Stimulated activated naive CD8-positive, alpha-beta T cell treated with anti-CD3 and anti-CD28 coated beads, Interleukin-15, Interleukin-2, amounts not matched to agents 100 U/mL and 50 U/mL, for 24 hours (primary cell): Measurements from ENCODE around the gene LTBP2.
A peak's percentile ranks its signal among the peaks of the same experiment; 100 is the strongest.

Source experiments
- ATAC-seq: fragments of 150-1000 bp; cut with Tn5 transposase; one replicate; pipeline ENCODE4 v1.10.0; 2021
- DNase-seq: peaks from one replicate; pipeline ENCODE4 v3.0.0; 2021

The LTBP2 gene

DNA sequence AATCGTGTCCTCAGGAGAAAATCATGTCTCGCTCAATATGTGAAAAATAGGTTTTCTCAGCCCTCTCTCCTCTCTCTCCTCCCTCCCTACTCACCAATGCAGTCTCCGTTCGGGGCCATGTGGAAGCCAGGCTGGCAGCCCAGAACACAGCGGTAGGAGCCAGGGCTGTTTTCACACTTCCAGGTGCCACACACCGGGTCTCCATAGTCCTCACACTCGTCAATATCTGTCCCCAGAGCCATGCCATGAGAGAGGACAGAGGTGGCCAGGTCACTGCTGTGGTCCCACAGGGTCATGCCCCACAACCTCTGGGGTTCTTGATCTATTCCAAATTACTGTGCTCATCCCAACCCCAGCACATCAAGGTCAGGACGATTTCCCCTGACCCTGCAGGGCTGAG is 105.0 kb downstream of the LTBP2 start:
- DNase-seq (no peak), ATAC-seq (no peak)

DNA sequence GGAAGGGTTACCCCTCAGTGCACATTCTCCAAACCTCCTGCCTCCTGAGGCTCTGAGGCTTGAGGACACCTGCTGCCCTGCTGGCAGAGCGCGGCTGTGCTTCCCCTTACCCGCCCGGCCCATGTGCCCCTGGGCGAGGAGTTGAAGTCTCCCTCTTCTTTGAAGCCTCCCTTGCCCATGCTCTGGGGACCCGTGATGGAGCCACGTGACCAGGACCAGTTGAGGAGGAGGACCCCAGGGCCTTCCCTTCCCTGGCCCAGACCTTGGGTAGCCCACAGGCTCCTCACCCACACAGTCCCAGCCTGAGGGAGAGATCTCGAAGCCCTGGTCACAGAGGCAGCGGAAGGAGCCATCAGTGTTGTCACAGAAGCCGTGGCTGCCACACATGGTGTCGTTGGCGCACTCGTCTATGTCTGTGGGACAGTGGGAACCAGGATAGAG is 105.6 kb downstream of the LTBP2 start:
- DNase-seq = no peak

GRCh38 chr14:74505831-74506230 is 106.2 kb downstream of the LTBP2 start:
- ATAC-seq (no peak), DNase-seq (no peak)

More for the DNA sequence above, 105.6 kb downstream of the LTBP2 start:
- no peak for ATAC-seq

DNA sequence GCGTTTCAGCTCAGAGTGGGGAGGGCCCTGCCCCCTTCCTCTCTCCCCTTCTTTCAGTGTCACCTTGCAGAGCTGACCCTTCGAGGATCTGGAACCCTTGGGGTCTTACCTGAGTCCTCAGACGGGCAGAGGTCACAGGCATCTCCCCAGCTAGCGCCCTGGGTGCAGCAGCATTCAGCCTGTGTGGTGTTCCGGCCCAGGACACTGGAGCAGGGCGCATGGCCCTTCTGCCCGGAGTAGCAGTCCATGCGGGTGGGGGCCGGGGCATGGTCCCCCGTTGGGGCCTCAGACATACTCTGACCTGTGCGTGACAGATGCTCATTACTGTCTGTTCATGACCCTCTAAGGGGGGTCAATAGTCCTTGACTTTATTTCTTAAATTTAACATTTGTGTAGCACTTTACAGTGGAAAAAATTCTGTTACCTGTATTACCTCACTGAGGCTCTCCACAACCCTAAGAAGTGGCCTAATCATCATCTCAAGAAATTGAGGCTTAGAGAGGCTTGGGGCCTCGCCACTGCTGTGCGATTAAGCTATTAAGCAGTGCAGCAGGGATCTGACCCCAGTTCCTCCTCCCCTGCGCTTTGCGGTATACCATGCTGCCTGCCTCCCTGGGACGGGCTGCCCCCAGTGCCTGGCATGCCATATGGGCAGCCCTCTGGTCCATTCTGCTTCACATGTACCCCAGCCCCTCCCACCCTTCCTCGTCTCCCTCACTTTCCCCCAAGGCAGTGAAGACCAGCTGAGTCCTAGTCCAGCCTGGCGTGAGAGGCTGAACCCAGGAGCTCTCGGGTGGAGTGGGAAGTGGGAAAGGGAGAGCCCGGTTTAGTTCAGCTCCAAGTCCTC is 106.9 kb downstream of the LTBP2 start:
- DNase-seq (no peak), ATAC-seq (no peak)

DNA sequence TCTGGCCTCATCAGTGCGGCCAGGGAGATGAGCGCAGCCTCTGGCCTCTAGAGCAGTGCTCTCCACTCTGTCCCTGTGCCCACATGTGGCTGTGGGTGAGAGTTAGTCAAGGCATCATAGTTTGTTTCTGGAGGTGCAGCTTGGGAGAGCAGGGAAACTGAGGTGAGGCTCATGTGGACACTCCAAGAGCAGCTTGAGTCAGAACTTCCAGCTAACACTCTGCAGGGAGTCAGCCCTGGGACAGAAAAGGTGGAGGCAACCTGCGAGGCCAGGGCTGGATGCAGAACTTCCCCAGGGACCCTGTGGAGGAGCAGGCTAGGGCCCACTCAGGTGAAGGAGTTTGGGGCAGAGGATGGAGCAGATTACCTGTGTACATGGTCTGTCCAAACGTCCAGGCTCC is 107.6 kb downstream of the LTBP2 start:
- ATAC-seq (no peak), DNase-seq (no peak)

GRCh38 chr14:74503938-74504335 is 108.1 kb downstream of the LTBP2 start:
- ATAC-seq (no peak), DNase-seq (no peak)

DNA sequence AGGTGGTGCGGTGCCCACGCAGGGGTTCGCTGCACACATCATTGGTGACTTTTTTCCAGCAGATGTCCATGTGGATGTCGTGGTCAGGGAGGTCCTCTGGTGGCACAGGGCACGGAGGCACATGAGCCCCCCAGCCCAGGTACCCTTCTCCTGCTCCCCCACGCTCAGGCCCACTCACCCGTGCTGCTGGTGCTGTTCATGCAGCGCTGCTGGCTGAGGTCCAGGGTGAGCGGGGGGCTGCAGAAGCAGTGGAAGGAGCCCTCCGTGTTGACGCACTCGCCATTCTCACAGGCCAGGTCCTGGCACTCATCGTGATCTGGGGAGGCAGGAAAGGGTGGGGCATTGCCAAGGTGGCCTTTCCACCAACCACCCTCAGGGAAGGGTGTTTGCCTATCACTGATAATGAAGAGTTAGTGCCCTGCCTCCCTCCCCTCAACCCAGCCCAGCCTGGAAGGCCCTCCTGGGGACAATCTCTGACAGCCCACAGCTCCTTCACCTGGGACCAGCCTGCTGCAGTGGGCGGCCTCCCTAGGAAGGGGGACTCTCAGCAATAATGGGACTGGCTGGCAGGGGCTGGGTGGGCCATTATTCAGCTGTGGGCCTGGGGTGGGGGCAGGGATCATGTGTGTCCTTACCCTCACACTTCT is 108.6 kb downstream of the LTBP2 start:
- ATAC-seq (no peak), DNase-seq (no peak)

GRCh38 chr14:74502236-74503019 is 109.6 kb downstream of the LTBP2 start:
- ATAC-seq (no peak), DNase-seq (no peak)

GRCh38 chr14:74501691-74502090 is 110.3 kb downstream of the LTBP2 start:
- DNase-seq = no peak

GRCh38 chr14:74501135-74501614 is 110.9 kb downstream of the LTBP2 start:
- no peak for DNase-seq
- ATAC-seq = no peak

More at GRCh38 chr14:74501691-74502090, 110.3 kb downstream of the LTBP2 start:
- no peak for ATAC-seq

DNA sequence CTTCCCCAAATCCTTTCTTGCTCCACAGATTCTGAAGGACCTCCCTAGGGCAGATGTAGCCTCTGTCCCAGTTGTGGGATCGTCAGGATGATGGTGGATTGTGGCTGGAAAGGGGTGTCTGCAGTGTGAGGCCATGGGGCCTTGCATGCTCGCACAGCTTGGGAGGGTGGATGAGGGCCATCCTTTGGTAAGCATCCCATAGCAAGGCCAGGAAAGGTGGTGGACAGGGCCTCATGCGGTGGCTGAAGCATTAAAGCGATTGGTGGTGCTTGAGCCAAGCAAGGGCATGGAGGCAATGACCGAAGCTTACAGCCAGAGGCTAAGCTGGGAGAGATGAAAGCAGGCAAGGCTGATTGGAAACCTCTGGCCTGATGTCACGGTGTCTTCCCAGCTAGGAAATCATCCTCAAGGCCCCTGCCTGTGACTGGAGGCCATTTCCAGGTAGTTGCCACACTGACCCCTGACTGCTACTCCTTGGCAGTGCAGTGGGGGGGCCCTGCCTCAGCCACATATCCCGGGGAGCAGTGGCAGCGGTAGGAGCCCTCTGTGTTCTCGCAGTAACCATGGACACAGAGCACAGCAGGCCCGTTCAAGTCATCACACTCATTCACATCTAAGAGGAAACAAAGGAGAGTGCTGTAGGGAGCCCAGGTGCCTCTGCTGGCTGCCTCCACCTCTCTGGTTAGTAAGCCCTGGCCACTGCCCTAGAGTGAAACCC is 111.5 kb downstream of the LTBP2 start:
- ATAC-seq = no peak
- DNase-seq = no peak

DNA sequence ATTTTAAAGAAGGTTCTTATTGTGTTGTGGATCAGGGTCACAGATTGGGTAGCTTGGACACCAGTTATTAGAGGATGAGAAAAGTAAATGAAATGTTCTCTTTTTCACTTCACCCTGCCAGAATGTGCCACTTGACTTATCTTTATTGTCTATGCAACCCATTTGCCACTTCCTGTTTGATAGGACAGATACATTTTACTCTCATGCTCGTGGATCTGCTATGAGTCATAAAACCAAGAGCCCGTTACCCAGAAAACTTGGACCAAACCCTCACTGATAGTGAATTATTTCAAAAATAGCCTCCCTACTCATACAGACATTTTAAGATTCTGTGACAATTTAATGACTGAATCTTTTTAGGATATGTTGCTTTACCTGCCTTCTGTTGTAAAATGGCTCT is 116.7 kb downstream of the LTBP2 start:
- DNase-seq (no peak), ATAC-seq (no peak)

DNA sequence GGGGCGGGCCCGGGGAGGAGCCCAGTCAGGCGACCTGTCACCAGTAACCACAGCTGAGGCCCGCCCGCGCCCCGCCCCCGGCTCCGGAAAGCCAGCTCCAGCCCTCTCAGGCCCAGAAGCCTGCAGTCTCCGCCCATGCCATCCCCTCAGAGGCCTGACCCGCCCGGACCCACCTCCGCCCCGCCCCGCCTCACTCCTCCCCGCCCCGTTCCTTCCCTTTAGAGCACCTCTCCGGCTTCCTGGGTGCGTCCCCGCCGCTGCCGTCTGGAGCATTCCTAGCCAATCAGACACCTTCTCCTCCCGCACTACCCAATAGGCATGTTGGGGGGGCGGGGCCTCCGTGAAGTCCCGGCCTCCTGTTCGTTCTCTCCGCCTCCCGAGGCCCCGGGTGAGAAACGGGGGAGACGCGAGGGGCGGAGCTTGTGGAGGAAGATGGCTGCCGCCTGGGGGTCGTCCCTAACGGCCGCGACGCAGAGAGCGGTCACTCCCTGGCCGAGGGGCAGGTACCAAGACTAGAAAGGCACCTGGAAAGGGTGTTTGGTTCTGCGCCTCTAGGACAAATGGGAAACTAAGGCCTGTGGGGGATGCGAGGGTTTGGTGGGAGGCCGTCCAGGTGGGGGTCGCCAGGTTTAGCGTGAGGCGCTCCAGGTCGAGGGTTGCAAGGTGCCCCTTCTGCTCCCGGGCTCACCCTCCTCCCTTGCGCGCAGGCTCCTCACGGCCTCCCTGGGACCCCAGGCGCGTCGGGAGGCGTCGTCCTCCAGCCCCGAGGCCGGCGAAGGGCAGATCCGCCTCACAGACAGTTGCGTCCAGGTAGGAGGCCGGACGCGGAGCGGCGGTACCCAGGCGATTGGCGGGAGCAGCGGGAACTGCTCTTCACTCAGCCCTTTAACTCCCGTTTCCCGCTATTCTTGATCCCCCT is 118.4 kb downstream of the LTBP2 start, which contains the start of gene ISCA2:
Gene ISCA2, plus strand, starts transcription at position 423 of the 919 bp plus-strand sequence. Its CDS starts 10 bp downstream, at position 433.
- ATAC-seq = peak; percentile 97

GRCh38 chr14:74492776-74493342 is 119.2 kb downstream of the LTBP2 start, which contains the start of gene NPC2:
TSS of gene NPC2 (minus strand) at chr14:74493305. CDS start at chr14:74493274, 31 bp downstream.
- no peak for DNase-seq
- ATAC-seq = no peak

More for the DNA sequence above, 118.4 kb downstream of the LTBP2 start, which contains the start of gene ISCA2:
- DNase-seq = peak; percentile 100

- ATAC-seq (no peak), DNase-seq (no peak)
Observed at GRCh38 chr14:74491956-74492775, 119.9 kb downstream of the LTBP2 start.

DNA sequence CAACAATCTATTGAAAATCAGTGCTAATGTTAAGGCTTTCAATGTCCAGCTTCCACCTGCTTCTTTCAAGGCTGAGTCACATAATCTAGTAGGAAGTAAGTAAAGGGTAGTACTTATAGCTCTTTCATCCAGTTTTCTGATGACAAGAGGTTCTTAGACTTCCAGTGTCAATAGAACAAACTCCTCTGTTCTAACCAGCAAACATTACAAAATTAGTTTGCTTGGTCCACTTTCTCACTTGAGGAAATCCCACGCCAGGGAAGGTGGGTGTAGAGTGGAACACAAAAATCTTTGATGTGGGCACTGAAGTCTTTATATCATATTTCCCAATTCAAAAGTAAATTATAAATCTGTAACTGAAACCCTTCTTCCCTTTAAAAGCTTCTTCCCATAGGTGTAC is 121.6 kb downstream of the LTBP2 start:
- no peak for ATAC-seq
- no peak for DNase-seq

DNA sequence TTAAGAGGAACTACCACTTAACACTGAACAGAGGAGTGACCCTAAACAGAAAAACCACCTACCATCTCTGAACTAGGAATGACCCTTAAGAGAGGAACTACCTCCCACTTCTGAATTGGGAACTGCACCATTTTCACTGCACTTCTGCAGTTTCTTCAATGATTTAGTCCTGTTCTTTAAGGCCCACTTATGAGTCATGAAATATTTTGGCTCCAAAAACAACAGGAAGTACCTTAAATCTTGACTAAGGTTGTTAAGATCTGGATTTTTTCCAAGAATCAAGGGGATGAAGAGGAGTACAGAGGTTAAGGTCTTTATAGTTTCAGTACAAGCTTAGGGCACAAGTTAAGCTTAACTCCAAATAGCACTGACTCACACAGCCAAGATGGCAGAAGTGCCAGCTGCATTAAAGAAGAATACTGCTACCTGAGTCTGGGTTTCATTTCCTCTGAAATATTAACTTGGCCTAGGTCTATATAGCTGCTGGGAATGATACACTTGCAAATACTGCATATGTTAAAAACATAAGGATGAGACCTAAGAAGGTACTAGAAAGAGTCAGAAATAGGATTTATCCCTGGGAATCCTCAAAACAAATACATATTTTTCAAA is 123.1 kb downstream of the LTBP2 start:
- no peak for DNase-seq
- no peak for ATAC-seq

DNA sequence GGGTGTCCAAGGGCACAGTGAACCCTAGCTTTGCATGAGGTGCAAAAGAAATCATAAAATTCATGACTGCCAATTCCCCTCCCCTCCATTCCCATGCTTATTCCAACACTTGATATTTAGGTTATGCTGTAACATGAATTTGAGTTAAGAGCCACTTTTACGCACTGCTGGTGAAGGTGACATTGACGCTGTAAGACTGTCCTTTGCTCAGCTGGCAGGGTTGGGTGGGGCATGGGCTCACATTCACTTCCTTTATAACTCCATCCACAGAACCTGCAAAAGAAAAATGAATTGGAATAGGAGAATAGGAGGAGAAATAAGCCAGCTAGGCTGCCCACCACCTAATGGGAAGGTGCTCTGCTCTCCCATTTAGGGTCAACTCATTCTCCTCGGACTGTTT is 125.9 kb downstream of the LTBP2 start:
- ATAC-seq (no peak), DNase-seq (no peak)

- ATAC-seq = no peak
- DNase-seq = no peak
Observed at GRCh38 chr14:74483321-74483720, 128.7 kb downstream of the LTBP2 start.
